ENCODE measurements around the gene CTNNBIP1. TPM values are rescaled to one million over a fixed set of nuclear protein-coding genes. Genes with fewer than 3 reads are reported as not detected.

Gene CTNNBIP1
- total and polyA plus RNA-seq, 2 donors (not counting 1 experiment from before 2014, with no cell fraction given), result 6.9 to 8.7 TPM

DNA sequence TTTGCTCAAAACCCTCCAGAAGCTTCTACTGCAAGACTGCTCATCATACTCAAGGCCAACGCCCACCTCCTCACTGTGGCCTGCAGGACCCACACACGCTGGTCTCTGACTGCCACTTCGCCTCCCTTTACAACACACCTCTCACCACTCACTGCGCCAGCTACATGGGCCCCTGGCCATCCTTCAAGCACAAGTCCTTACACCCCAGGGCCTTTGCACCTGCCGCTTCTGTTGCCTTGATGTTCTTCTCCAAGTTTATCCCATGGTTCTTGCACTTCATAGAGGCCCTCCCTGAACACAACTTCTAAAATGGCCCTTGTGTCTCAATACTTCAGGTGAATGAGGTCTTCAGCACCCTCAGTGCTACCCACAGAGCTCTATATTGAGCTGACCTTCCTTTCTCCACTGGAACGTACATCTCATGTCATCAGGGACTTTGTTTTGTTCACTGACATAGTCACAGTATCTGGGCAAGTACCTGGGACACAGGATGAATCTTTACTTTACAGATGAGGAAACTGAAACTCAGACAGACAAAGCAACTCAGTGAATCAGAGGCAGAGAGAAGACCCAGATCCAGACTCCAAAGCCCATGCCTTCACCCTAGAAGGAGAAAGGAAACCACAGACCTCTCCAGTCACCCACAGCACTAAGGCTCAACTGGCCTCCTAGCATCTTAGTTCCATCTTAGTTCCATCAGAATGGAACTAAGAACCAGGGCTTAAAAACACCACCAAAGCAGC is 51.6 kb downstream of the CTNNBIP1 start:
- no peaks in the 10 kb centered on the region for H3K27me3 ChIP-seq (replicated peaks in 1 of 4; ENCODE audit: control extremely low read depth in 1 of 4, control insufficient read depth in 3 of 4, insufficient read depth in 4 of 4, low read length in 3 of 4)
- WGBS (ENCODE audit: insufficient coverage), result 96% methylated on average over 6 of the region's 6 CpGs
- ChIA-PET POLR2A (interaction anchor here (0.9 kb wide), 1 partner anchor 9 kb away, joined by 4 read pairs; no protein-coding TSS in a partner anchor), CTCF (interaction anchor here (1.0 to 14.9 kb wide), 3 partner anchors 16 to 75 kb away, joined by 3 to 281 read pairs (median 4); no protein-coding TSS in a partner anchor)
- no peaks in the 10 kb centered on the region for H3K4me1 ChIP-seq (ENCODE audit: control insufficient read depth in 2 of 2, insufficient read depth in 2 of 2, low read length in 2 of 2)
- no peak for ATAC-seq (ENCODE audit: low read depth)
- no peak overlapping the region for H2AFZ ChIP-seq (ENCODE audit: insufficient read depth, low read depth, low read length, poor library complexity, severe bottlenecking)
- no peak overlapping the region for H3K27ac ChIP-seq (ENCODE audit: low read length in 2 of 2)
- DNase-seq, result no peak
- peaks cover 0 to 9% (median 4%) of the 10 kb centered on the region in 3 donors for H3K9me3 ChIP-seq (ENCODE audit: control extremely low read depth in 1 of 3, control insufficient read depth in 2 of 3, insufficient read depth in 1 of 3, low read length in 2 of 3)
- Mint-ChIP-seq H3K27me3 (no peaks in the 10 kb centered on the region), H3K4me1 (no peaks in the 10 kb centered on the region), H3K27ac (no peak overlapping the region), H3K4me3 (no peak overlapping the region), H3K9me3 (ENCODE audit: insufficient read depth) (no peaks in the 10 kb centered on the region)
- H3K4me3 ChIP-seq (ENCODE audit: control extremely low read depth in 1 of 5, extremely low read depth in 1 of 5, insufficient read depth in 1 of 5, low read depth in 2 of 5, low read length in 4 of 5), result no peak overlapping the region
- no peaks in the 10 kb centered on the region for H3K36me3 ChIP-seq (replicated peaks in 1 of 2; ENCODE audit: control extremely low read depth in 1 of 2, control insufficient read depth in 1 of 2, extremely low read depth in 1 of 2, insufficient read depth in 2 of 2, low read length in 1 of 2)
- H4K20me1 ChIP-seq (ENCODE audit: control insufficient read depth, insufficient read depth, low read length, poor library complexity, severe bottlenecking), result no peaks in the 10 kb centered on the region
- no peak overlapping the region for H3K9ac ChIP-seq (ENCODE audit: low read length)
- no peaks in the 10 kb centered on the region for H3K79me2 ChIP-seq (ENCODE audit: control insufficient read depth, insufficient read depth, low read length)
- H3K4me2 ChIP-seq (replicated peaks; ENCODE audit: low read depth, low read length, poor library complexity, severe bottlenecking), result no peak overlapping the region
- intact Hi-C loops (cut with micrococcal nuclease), result no loop called here
- TF ChIP-seq, protein P1, sequence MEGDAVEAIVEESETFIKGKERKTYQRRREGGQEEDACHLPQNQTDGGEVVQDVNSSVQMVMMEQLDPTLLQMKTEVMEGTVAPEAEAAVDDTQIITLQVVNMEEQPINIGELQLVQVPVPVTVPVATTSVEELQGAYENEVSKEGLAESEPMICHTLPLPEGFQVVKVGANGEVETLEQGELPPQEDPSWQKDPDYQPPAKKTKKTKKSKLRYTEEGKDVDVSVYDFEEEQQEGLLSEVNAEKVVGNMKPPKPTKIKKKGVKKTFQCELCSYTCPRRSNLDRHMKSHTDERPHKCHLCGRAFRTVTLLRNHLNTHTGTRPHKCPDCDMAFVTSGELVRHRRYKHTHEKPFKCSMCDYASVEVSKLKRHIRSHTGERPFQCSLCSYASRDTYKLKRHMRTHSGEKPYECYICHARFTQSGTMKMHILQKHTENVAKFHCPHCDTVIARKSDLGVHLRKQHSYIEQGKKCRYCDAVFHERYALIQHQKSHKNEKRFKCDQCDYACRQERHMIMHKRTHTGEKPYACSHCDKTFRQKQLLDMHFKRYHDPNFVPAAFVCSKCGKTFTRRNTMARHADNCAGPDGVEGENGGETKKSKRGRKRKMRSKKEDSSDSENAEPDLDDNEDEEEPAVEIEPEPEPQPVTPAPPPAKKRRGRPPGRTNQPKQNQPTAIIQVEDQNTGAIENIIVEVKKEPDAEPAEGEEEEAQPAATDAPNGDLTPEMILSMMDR (IDR thresholded peaks at IDR 0.05), result no peak
- no peak for TF ChIP-seq EZH2 (IDR thresholded peaks at IDR 0.05; ENCODE audit: borderline replicate concordance, insufficient read depth, low read depth, low read length, poor library complexity, severe bottlenecking)

DNA sequence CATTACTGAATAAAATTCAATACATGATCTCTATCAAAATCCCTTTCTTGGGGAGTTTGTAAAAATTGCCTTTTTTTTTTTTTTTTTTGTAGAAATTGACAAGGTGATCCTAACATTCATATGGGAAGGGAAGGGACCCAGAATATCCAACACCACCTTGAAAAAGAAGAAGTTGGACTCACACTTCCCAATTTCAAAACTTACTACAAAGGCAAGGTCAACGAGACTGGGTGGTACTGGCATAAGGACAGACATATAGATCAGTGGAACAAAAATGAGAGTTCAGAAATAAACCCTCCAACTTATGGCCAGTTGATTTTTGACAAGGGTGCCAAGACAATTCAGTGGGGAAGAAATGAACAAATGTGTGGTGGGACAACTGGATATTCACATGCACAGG is 54.9 kb downstream of the CTNNBIP1 start:
- TF ChIP-seq EZH2 (IDR thresholded peaks at IDR 0.05; ENCODE audit: borderline replicate concordance, insufficient read depth, low read depth, low read length, poor library complexity, severe bottlenecking), result no peak
- TF ChIP-seq, protein P1 (IDR thresholded peaks at IDR 0.05), result no peak
- no peaks in the 10 kb centered on the region for H3K27me3 ChIP-seq (replicated peaks in 1 of 4; ENCODE audit: control extremely low read depth in 1 of 4, control insufficient read depth in 3 of 4, insufficient read depth in 4 of 4, low read length in 3 of 4)
- CTCF ChIA-PET, result interaction anchor here (0.9 to 2.4 kb wide), 2 partner anchors 11 to 13 kb away, joined by 3 to 12 read pairs; no protein-coding TSS in a partner anchor
- DNase-seq (no peak), ATAC-seq (ENCODE audit: low read depth) (no peak)
- no peak overlapping the region for H3K4me3 ChIP-seq (ENCODE audit: control extremely low read depth in 1 of 5, extremely low read depth in 1 of 5, insufficient read depth in 1 of 5, low read depth in 2 of 5, low read length in 4 of 5)
- Mint-ChIP-seq H3K4me3 (no peak overlapping the region), H3K27ac (no peak overlapping the region), H3K27me3 (no peaks in the 10 kb centered on the region), H3K9me3 (ENCODE audit: insufficient read depth) (no peaks in the 10 kb centered on the region), H3K4me1 (peaks cover 11% of the 10 kb centered on the region)
- POLR2A ChIA-PET, result no interaction called here
- H4K20me1 ChIP-seq (ENCODE audit: control insufficient read depth, insufficient read depth, low read length, poor library complexity, severe bottlenecking), result no peaks in the 10 kb centered on the region
- intact Hi-C loops (cut with micrococcal nuclease), result no loop called here
- no peak overlapping the region for H2AFZ ChIP-seq (ENCODE audit: insufficient read depth, low read depth, low read length, poor library complexity, severe bottlenecking)
- peaks cover 9% of the 10 kb centered on the region for H3K79me2 ChIP-seq (ENCODE audit: control insufficient read depth, insufficient read depth, low read length)
- no peaks in the 10 kb centered on the region for H3K36me3 ChIP-seq (replicated peaks in 1 of 2; ENCODE audit: control extremely low read depth in 1 of 2, control insufficient read depth in 1 of 2, extremely low read depth in 1 of 2, insufficient read depth in 2 of 2, low read length in 1 of 2)
- H3K9me3 ChIP-seq (ENCODE audit: control extremely low read depth in 1 of 3, control insufficient read depth in 2 of 3, insufficient read depth in 1 of 3, low read length in 2 of 3), result peaks cover 0 to 12% (median 7%) of the 10 kb centered on the region in 3 donors
- no peak overlapping the region for H3K27ac ChIP-seq (ENCODE audit: low read length in 2 of 2)
- no CpG with 5 or more reads among the region's 1 CpG for WGBS (ENCODE audit: insufficient coverage)
- peaks cover 8 to 14% of the 10 kb centered on the region in 2 donors for H3K4me1 ChIP-seq (ENCODE audit: control insufficient read depth in 2 of 2, insufficient read depth in 2 of 2, low read length in 2 of 2)
- no peak overlapping the region for H3K9ac ChIP-seq (ENCODE audit: low read length)
- H3K4me2 ChIP-seq (replicated peaks; ENCODE audit: low read depth, low read length, poor library complexity, severe bottlenecking), result no peak overlapping the region
